Measurements from ENCODE around the gene TUNAR. TPM values are rescaled to one million over a fixed set of nuclear protein-coding genes. Genes with fewer than 3 reads are reported as not detected.

TUNAR gene
- total and polyA plus RNA-seq, 8 donors: 0.10 to 1.7 (median 0.36) TPM; not detected in 4

GRCh38 chr14:95892142-95892541 lies 15.5 kb downstream of the TUNAR start:
- 53 to 88% (median 84%) methylated on average over 2 to 11 of the region's 11 CpGs for WGBS, 5 donors

GRCh38 chr14:95895720-95896119 lies 19.1 kb downstream of the TUNAR start:
- Histone ChIP-seq H3K27me3 (peaks cover 0 to 53% (median 0%) of the 10 kb centered on the region in 3 donors), H3K9me3 (no peaks in the 10 kb centered on the region), H3K4me3 (no peak overlapping the region), H3K27ac (no peak overlapping the region), H3K4me1 (peaks cover 0 to 7% (median 0%) of the 10 kb centered on the region in 4 donors), H3K36me3 (no peaks in the 10 kb centered on the region)
- DNase-seq: peak; percentile 34 to 42
- TF ChIP-seq POLR2AphosphoS5 (IDR thresholded peaks at IDR 0.05) (no peak), CTCF (IDR thresholded peaks at IDR 0.05) (peak in 5 of 7 experiments; percentile 18 to 50 (median 39))
- intact Hi-C loops (cut with DNase I; ENCODE audit: low total_unique reads): no loop called here
- 39 to 50% (median 43%) methylated on average over 10 of the region's 10 CpGs for WGBS, 5 donors

More at GRCh38 chr14:95892142-95892541, 15.5 kb downstream of the TUNAR start:
- Histone ChIP-seq H3K36me3 (no peaks in the 10 kb centered on the region), H3K27ac (no peak overlapping the region), H3K4me1 (peaks cover 0 to 7% (median 0%) of the 10 kb centered on the region in 4 donors), H3K27me3 (peaks cover 0 to 45% (median 0%) of the 10 kb centered on the region in 3 donors), H3K4me3 (no peak overlapping the region), H3K9me3 (no peaks in the 10 kb centered on the region)
- TF ChIP-seq POLR2A (IDR thresholded peaks at IDR 0.05) (no peak), POLR2AphosphoS5 (IDR thresholded peaks at IDR 0.05) (no peak), CTCF (IDR thresholded peaks at IDR 0.05) (no peak), EP300 (IDR thresholded peaks at IDR 0.05) (no peak)
- intact Hi-C loops (cut with DNase I; ENCODE audit: low total_unique reads): no loop called here
- DNase-seq: no peak

GRCh38 chr14:95896498-95897135 lies 20.0 kb downstream of the TUNAR start:
- Histone ChIP-seq H3K9me3 (no peaks in the 10 kb centered on the region), H3K36me3 (no peaks in the 10 kb centered on the region), H3K4me3 (no peak overlapping the region), H3K4me1 (peaks cover 0 to 7% (median 0%) of the 10 kb centered on the region in 4 donors), H3K27me3 (peaks cover 0 to 53% (median 0%) of the 10 kb centered on the region in 3 donors), H3K27ac (no peak overlapping the region)
- DNase-seq: no peak
- TF ChIP-seq EP300 (IDR thresholded peaks at IDR 0.05) (no peak), CTCF (IDR thresholded peaks at IDR 0.05) (no peak), POLR2A (IDR thresholded peaks at IDR 0.05) (no peak), POLR2AphosphoS5 (IDR thresholded peaks at IDR 0.05) (no peak)
- WGBS, 5 donors: 51 to 61% (median 53%) methylated on average over 7 of the region's 7 CpGs
- intact Hi-C loops (cut with DNase I; ENCODE audit: low total_unique reads): no loop called here

- Histone ChIP-seq H3K36me3 (no peaks in the 10 kb centered on the region), H3K27me3 (peaks cover 0 to 50% (median 0%) of the 10 kb centered on the region in 3 donors), H3K27ac (no peak overlapping the region), H3K9me3 (no peaks in the 10 kb centered on the region), H3K4me1 (peaks cover 0 to 7% (median 0%) of the 10 kb centered on the region in 4 donors), H3K4me3 (no peak overlapping the region)
- intact Hi-C loops (cut with DNase I; ENCODE audit: low total_unique reads): no loop called here
- WGBS, 5 donors: 78 to 89% (median 86%) methylated on average over 3 of the region's 3 CpGs
- TF ChIP-seq EP300 (IDR thresholded peaks at IDR 0.05) (no peak), CTCF (IDR thresholded peaks at IDR 0.05) (no peak), POLR2AphosphoS5 (IDR thresholded peaks at IDR 0.05) (no peak), POLR2A (IDR thresholded peaks at IDR 0.05) (no peak)
- DNase-seq: no peak
These were observed 20.6 kb downstream of the TUNAR start for GRCh38 chr14:95897280-95897679.
